SK-N-SH (cell line): Measurements from ENCODE around the gene CHST1. TPM values are rescaled to one million over a fixed set of nuclear protein-coding genes. Genes with fewer than 3 reads are reported as not detected.

ENCODE experiments used
- CTCF ChIA-PET: fragments of 300-600, 350-600 bp; formaldehyde crosslinking; extraction: SDS; loops from one replicate; lab custom pipeline; 2021; lab: Yijun Ruan, JAX
- POLR2A ChIA-PET: fragments of 350-600 bp; sonication (Branson Sonifier 250); formaldehyde crosslinking; extraction: SDS; loops from one replicate; lab custom pipeline; 2020; ENCODE audit warnings: antibody characterized with exemption, inconsistent platforms; lab: Yijun Ruan, JAX
- DNase-seq: peaks from one replicate; pipeline ENCODE4 v3.0.0; 2012
- H2AFZ ChIP-seq: fragments of 200-600 bp; sonication (generic); 2 replicates; pipeline ENCODE4 v1.8.1; 2016; ENCODE audit warnings: antibody characterized with exemption, mild to moderate bottlenecking, low read depth
- H3F3A ChIP-seq: fragments of 200-600 bp; sonication (generic); replicated peaks from 2 replicates; pipeline ENCODE3; 2016; ENCODE audit warnings: antibody characterized with exemption, mild to moderate bottlenecking; ENCODE audit not compliant: insufficient read depth
- H3K27ac ChIP-seq, 2 experiments: fragments of 200-500 bp in 1 of 2; fragments of 200-600 bp in 1 of 2; sonication (Bioruptor generic) in 1 of 2; sonication (generic), shearing (Covaris generic) in 1 of 2; 2 replicates each; pipeline versions ENCODE4 v1.5.1 to v1.6.1; 2014 to 2016; ENCODE audit warnings: low read depth in 2 of 2, inconsistent platforms in 1 of 2, low read length in 1 of 2, mild to moderate bottlenecking in 1 of 2, mixed read lengths in 1 of 2
- H3K27me3 ChIP-seq: fragments of 200-600 bp; sonication (generic), shearing (Covaris generic); 2 replicates; pipeline ENCODE4 v1.6.1; 2016; ENCODE audit warnings: mixed run types; ENCODE audit not compliant: insufficient read depth
- H3K36me3 ChIP-seq, 2 experiments: fragments of 200-500 bp in 1 of 2; fragments of 200-600 bp in 1 of 2; sonication (Bioruptor generic) in 1 of 2; sonication (generic) in 1 of 2; replicated peaks in 1 of 2; 2 replicates each; pipeline versions ENCODE3 to v1.5.1; 2014 to 2016; ENCODE audit warnings: low read length in 1 of 2, mild to moderate bottlenecking in 1 of 2; ENCODE audit not compliant: insufficient read depth in 2 of 2, control insufficient read depth in 1 of 2
- H3K4me1 ChIP-seq, 2 experiments: fragments of 200-500 bp in 1 of 2; fragments of 200-600 bp in 1 of 2; sonication (Bioruptor generic) in 1 of 2; sonication (generic), shearing (Covaris generic) in 1 of 2; 2 replicates each; pipeline versions ENCODE4 v1.5.1 to v1.6.1; 2014 to 2016; ENCODE audit warnings: low read depth in 1 of 2, low read length in 1 of 2, mixed run types in 1 of 2; ENCODE audit not compliant: insufficient read depth in 2 of 2, control insufficient read depth in 1 of 2
- H3K4me2 ChIP-seq: fragments of 200-600 bp; sonication (generic), shearing (Covaris generic); 2 replicates; pipeline ENCODE4 v1.6.1; 2017; ENCODE audit warnings: mixed run types
- H3K4me3 ChIP-seq, 2 experiments: fragments of 200-500 bp in 1 of 2; fragments of 200-600 bp in 1 of 2; sonication (Bioruptor generic) in 1 of 2; sonication (generic), shearing (Covaris generic) in 1 of 2; 2 replicates each; pipeline versions ENCODE4 v1.5.1 to v1.8.1; 2014 to 2016; ENCODE audit warnings: low read depth in 2 of 2, inconsistent platforms in 1 of 2, low read length in 1 of 2, mild to moderate bottlenecking in 1 of 2, mixed read lengths in 1 of 2, moderate library complexity in 1 of 2
- H3K79me2 ChIP-seq: fragments of 200-600 bp; sonication (generic); 2 replicates; pipeline ENCODE4 v1.8.1; 2017; ENCODE audit warnings: mild to moderate bottlenecking; ENCODE audit not compliant: insufficient read depth
- H3K9ac ChIP-seq: fragments of 200-600 bp; sonication (generic); 2 replicates; pipeline ENCODE4 v1.6.1; 2017; ENCODE audit warnings: mixed run types
- H3K9me2 ChIP-seq: fragments of 200-600 bp; sonication (generic); 2 replicates; pipeline ENCODE4 v1.6.1; 2017; ENCODE audit warnings: mixed run types
- H3K9me3 ChIP-seq: fragments of 200-600 bp; sonication (generic); 2 replicates; pipeline ENCODE4 v1.6.1; 2017; ENCODE audit warnings: mixed run types, mild to moderate bottlenecking, moderate library complexity
- H4K20me1 ChIP-seq: fragments of 200-600 bp; sonication (generic); 2 replicates; pipeline ENCODE4 v1.6.1; 2017; ENCODE audit warnings: mild to moderate bottlenecking, mixed run types; ENCODE audit not compliant: insufficient read depth
- CHD2 ChIP-seq: fragments of 150-350 bp; IDR thresholded peaks from 2 replicates; pipeline ENCODE4 v1.6.1; 2018; ENCODE audit warnings: low read length; ENCODE audit not compliant: partially characterized antibody
- ELF1 ChIP-seq: IDR thresholded peaks from 2 replicates; pipeline ENCODE4 v1.4.0; 2012
- FOSL2 ChIP-seq: IDR thresholded peaks from 2 replicates; pipeline ENCODE4 v1.4.0; 2012; ENCODE audit warnings: low read depth, mild to moderate bottlenecking, moderate library complexity, borderline replicate concordance
- FOXJ3 ChIP-seq: sonication (generic); formaldehyde crosslinking; IDR thresholded peaks from 2 replicates; pipeline ENCODE4 v1.5.1; 2020; ENCODE audit warnings: mild to moderate bottlenecking, missing genetic modification reagents
- FOXM1 ChIP-seq: IDR thresholded peaks from 2 replicates; pipeline ENCODE4 v1.4.0; 2012; ENCODE audit warnings: low read depth, mild to moderate bottlenecking
- IRF3 ChIP-seq: fragments of 150-350 bp; IDR thresholded peaks from 2 replicates; pipeline ENCODE4 v1.6.1; 2016; ENCODE audit warnings: mild to moderate bottlenecking, low read depth, low read length
- JUND ChIP-seq: IDR thresholded peaks from 2 replicates; pipeline ENCODE4 v1.4.0; 2012
- MAX ChIP-seq: IDR thresholded peaks from 2 replicates; pipeline ENCODE4 v1.4.0; 2012; ENCODE audit warnings: low read depth
- MEF2A ChIP-seq: IDR thresholded peaks from 2 replicates; pipeline ENCODE4 v1.4.0; 2012; ENCODE audit warnings: low read depth, borderline replicate concordance
- NFIC ChIP-seq: IDR thresholded peaks from 2 replicates; pipeline ENCODE4 v1.4.0; 2012; ENCODE audit warnings: borderline replicate concordance
- PBX3 ChIP-seq: IDR thresholded peaks from 2 replicates; pipeline ENCODE4; 2012
- POLR2AphosphoS5 ChIP-seq: IDR thresholded peaks from 2 replicates; pipeline ENCODE4 v1.6.1; 2012; ENCODE audit warnings: low read depth, low read length
- RXRA ChIP-seq: IDR thresholded peaks from 2 replicates; pipeline ENCODE4 v1.4.0; 2012; ENCODE audit warnings: low read depth, mild to moderate bottlenecking, borderline replicate concordance
- TAF1 ChIP-seq: IDR thresholded peaks from 2 replicates; pipeline ENCODE4 v1.6.1; 2012; ENCODE audit warnings: low read depth, mild to moderate bottlenecking, low read length, moderate library complexity, borderline replicate concordance
- TCF12 ChIP-seq: IDR thresholded peaks from 2 replicates; pipeline ENCODE4 v1.4.0; 2012
- ZBTB33 ChIP-seq: IDR thresholded peaks from 2 replicates; pipeline ENCODE4 v1.4.0; 2012; ENCODE audit warnings: low read depth, borderline replicate concordance
- WGBS: methylation state at CpG from one replicate; pipeline ENCODE4 v1.1.6; 2017; ENCODE audit warnings: low lambda C conversion rate; 5-methylcytosine and 5-hydroxymethylcytosine counted together
- polyA plus RNA-seq, 3 experiments: library from polyadenylated mRNA; depleted of rRNA; stranded (reverse); fragments of >200 nt; gene quantifications; 2 replicates each; pipeline ENCODE4 v1.2.3, GENCODE V29; 2012

The CHST1 gene
- polyA plus RNA-seq, 1 of the 3 experiments (the other 2 are of a cell fraction): 4.9 TPM

GRCh38 chr11:45661439-45662055 is 3.9 kb downstream of the CHST1 start:
- ChIA-PET POLR2A (interaction anchor here (0.6 kb wide), 1 partner anchor 144 kb away, joined by 3 read pairs; no protein-coding TSS in a partner anchor), CTCF (interaction anchor here (0.7 to 15.3 kb wide), 9 partner anchors 12 to 329 kb away, joined by 3 to 302 read pairs (median 3); no protein-coding TSS in a partner anchor)
- 0 out of 4 replicates have a peak overlapping the region, but pooled peaks of 1 of the 2 experiments have one; percentile 83 for H3K27ac ChIP-seq
- no peak overlapping the region for H3K9ac ChIP-seq
- peaks cover 5% of the 10 kb centered on the region for H3F3A ChIP-seq
- H3K4me2 ChIP-seq: peak overlapping the region; percentile 94; the same call in 1 of the 2 replicates
- peaks cover 8% of the 10 kb centered on the region; the same call in 1 of the 2 replicates for H3K27me3 ChIP-seq
- TF ChIP-seq FOXM1 (no peak), JUND (no peak), PBX3 (no peak), MAX (no peak), TAF1 (no peak), POLR2AphosphoS5 (no peak), MEF2A (no peak), FOXJ3 (CRISPR knock-in tag) (no peak), RXRA (no peak), ELF1 (no peak), TCF12 (no peak), FOSL2 (no peak), NFIC (no peak), CHD2 (no peak), ZBTB33 (no peak), IRF3 (no peak)
- no peaks in the 10 kb centered on the region for H3K79me2 ChIP-seq
- no peaks in the 10 kb centered on the region for H3K36me3 ChIP-seq
- no peak overlapping the region for H2AFZ ChIP-seq
- no peaks in the 10 kb centered on the region for H3K9me3 ChIP-seq
- no peak for DNase-seq
- no peaks in the 10 kb centered on the region for H4K20me1 ChIP-seq
- H3K4me3 ChIP-seq: no peak overlapping the region
- WGBS: 68% methylated on average over 3 of the region's 7 CpGs
- H3K9me2 ChIP-seq: no peaks in the 10 kb centered on the region
- peaks cover 59 to 63% of the 10 kb centered on the region in 2 experiments; a peak in 3 of 4 replicates for H3K4me1 ChIP-seq
